Neural progenitor cell (in vitro differentiated cells): Measurements from ENCODE around the gene PTGER4.

ENCODE experiments used
- CTCF ChIP-seq: fragments of 200-600 bp; sonication (generic); IDR thresholded peaks from 2 replicates; pipeline ENCODE4 v1.5.1; 2017; ENCODE audit warnings: antibody characterized with exemption, mild to moderate bottlenecking
- EZH2 ChIP-seq: fragments of 200-600 bp; sonication (generic); IDR thresholded peaks from 2 replicates; pipeline ENCODE4 v1.6.1; 2017; ENCODE audit warnings: antibody characterized with exemption, mild to moderate bottlenecking, moderate library complexity

GRCh38 chr5:40694433-40694832, 14.7 kb downstream of the PTGER4 start:
- TF ChIP-seq CTCF: no peak
- TF ChIP-seq EZH2: no peak
